Left colon (tissue), 2 donors: ENCODE results near the gene OR9Q1. TPM values are rescaled to one million over a fixed set of nuclear protein-coding genes. Genes with fewer than 3 reads are reported as not detected.
"Not testable (repeated sequence)": the region's sequence is repeated elsewhere in the genome, so short reads cannot be mapped to it uniquely, and the experiment has no call there.

Experiments used
- ATAC-seq: fragments of 200-7000 bp; cut with Tn5 transposase; one replicate; pipeline ENCODE4 v1.9.1; 2020; ENCODE audit warnings: mild to moderate bottlenecking, moderate library complexity
- DNase-seq, 2 donors: peaks; one replicate each; pipeline ENCODE4 v3.0.0-alpha.2; 2020
- intact Hi-C, 2 donors: fragments of 100-400 bp; cut with DNase I in 1 of 2; cut with micrococcal nuclease in 1 of 2; formaldehyde crosslinking; loops; one replicate each; pipeline versions ENCODE4 v1.11.2 to v1.14.0; 2022; cut with DNase I, micrococcal nuclease
- total RNA-seq, 2 donors: library from RNA; stranded (reverse); fragmentation: NEBNext Ultra II Directional; extraction: Animal tissue kit (Norgen Biotek cat#: 25700); gene quantifications; one replicate each; pipeline ENCODE4 v1.2.1, GENCODE V29; 2021
- donor health status: DM: no; HTN: no; CAD: no.
- donor health status: DM: yes; HTN: yes; CAD: no.

OR9Q1 gene
- total RNA-seq, 2 donors from 2014 or later, result not detected

GRCh38 chr11:58199271-58199670 lies 175.6 kb downstream of the OR9Q1 start:
- intact Hi-C loops, result no loop called here
- ATAC-seq (peak; percentile 41), DNase-seq (no peak)

GRCh38 chr11:58204042-58204441 lies 180.4 kb downstream of the OR9Q1 start, which contains the start of gene OR1S2:
Gene OR1S2, minus strand, starts transcription at chr11:58204142. Its CDS starts 0 bp downstream, at chr11:58204142.
- intact Hi-C loops, result no loop called here
- DNase-seq (no peak), ATAC-seq (no peak)

GRCh38 chr11:58212420-58212819 lies 188.7 kb downstream of the OR9Q1 start, which contains the start of gene OR1S1:
Gene OR1S1, plus strand, starts transcription at chr11:58212720.
- DNase-seq, intact Hi-C loops, ATAC-seq: not testable (repeated sequence)

GRCh38 chr11:58216476-58216875 lies 192.8 kb downstream of the OR9Q1 start:
- ATAC-seq (no peak), DNase-seq (no peak)
- intact Hi-C loops, result no loop called here

- ATAC-seq, result no peak
- DNase-seq, result no peak
- intact Hi-C loops, result no loop called here
These were observed 199.0 kb downstream of the OR9Q1 start for GRCh38 chr11:58222721-58223120.

GRCh38 chr11:58227956-58228615 lies 204.4 kb downstream of the OR9Q1 start:
- intact Hi-C loops, result no loop called here
- DNase-seq (no peak), ATAC-seq (no peak)

Other genes starting within 250 kb of the OR9Q1 start
- gene OR6Q1, start 7.1 kb downstream of the OR9Q1 start, total RNA-seq, result not detected
- not detected for gene OR9I1, start 101.6 kb downstream of the OR9Q1 start, total RNA-seq
- not detected for gene OR9Q2, start 165.2 kb downstream of the OR9Q1 start, total RNA-seq
- gene OR1S2, start 180.3 kb downstream of the OR9Q1 start, total RNA-seq, result not detected
- gene OR1S1, start 188.8 kb downstream of the OR9Q1 start, total RNA-seq, result not detected
- gene OR10Q1, start 205.0 kb downstream of the OR9Q1 start, total RNA-seq, result under 1 TPM in 1 of 2 donors, not detected in 1; 0.27 TPM
- gene OR10W1, start 244.4 kb downstream of the OR9Q1 start, total RNA-seq, result not detected